ENCODE measurements around the gene SLF1.

DNA sequence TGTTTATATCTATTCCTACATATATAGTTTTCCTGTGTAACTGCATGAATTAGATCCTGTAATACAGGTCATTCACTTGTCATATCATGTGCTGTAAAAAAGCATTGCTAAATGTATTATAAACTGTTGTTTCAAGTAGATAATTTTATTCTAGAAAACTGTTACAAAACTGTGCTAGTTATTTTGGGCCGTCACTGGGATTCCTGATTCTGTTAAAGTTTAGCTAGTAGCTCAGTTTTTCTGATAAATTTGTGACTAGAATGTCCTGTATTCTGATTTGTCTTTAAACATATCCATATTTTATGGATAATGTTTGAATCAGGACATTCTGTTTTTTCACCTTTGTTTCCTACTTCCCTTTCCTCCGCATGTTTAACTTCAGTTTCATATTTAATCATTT is 5.4 kb downstream of the SLF1 start:
- TF ChIP-seq, protein P1, sequence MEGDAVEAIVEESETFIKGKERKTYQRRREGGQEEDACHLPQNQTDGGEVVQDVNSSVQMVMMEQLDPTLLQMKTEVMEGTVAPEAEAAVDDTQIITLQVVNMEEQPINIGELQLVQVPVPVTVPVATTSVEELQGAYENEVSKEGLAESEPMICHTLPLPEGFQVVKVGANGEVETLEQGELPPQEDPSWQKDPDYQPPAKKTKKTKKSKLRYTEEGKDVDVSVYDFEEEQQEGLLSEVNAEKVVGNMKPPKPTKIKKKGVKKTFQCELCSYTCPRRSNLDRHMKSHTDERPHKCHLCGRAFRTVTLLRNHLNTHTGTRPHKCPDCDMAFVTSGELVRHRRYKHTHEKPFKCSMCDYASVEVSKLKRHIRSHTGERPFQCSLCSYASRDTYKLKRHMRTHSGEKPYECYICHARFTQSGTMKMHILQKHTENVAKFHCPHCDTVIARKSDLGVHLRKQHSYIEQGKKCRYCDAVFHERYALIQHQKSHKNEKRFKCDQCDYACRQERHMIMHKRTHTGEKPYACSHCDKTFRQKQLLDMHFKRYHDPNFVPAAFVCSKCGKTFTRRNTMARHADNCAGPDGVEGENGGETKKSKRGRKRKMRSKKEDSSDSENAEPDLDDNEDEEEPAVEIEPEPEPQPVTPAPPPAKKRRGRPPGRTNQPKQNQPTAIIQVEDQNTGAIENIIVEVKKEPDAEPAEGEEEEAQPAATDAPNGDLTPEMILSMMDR (IDR thresholded peaks at IDR 0.05), result no peak
- no peak for TF ChIP-seq EZH2 (IDR thresholded peaks at IDR 0.05; ENCODE audit: borderline replicate concordance, insufficient read depth, low read depth, low read length, poor library complexity, severe bottlenecking)

Data from B cell (primary cell).